Astrocyte (in vitro differentiated cells and primary cell): ENCODE data around the gene ARRDC1.
"Not testable (repeated sequence)": the region's sequence is repeated elsewhere in the genome, so short reads cannot be mapped to it uniquely, and the experiment has no call there.

Experiments
- CTCF ChIP-seq: IDR thresholded peaks from 2 replicates; pipeline ENCODE4 v1.5.1; 2011; ENCODE audit warnings: low read depth, mild to moderate bottlenecking, inconsistent platforms, low read length, moderate library complexity; ENCODE audit not compliant: insufficient read depth
- EZH2 ChIP-seq: IDR thresholded peaks from 2 replicates; pipeline ENCODE4 v1.6.1; 2012; ENCODE audit warnings: mild to moderate bottlenecking, low read length, inconsistent platforms; ENCODE audit not compliant: insufficient read depth

DNA sequence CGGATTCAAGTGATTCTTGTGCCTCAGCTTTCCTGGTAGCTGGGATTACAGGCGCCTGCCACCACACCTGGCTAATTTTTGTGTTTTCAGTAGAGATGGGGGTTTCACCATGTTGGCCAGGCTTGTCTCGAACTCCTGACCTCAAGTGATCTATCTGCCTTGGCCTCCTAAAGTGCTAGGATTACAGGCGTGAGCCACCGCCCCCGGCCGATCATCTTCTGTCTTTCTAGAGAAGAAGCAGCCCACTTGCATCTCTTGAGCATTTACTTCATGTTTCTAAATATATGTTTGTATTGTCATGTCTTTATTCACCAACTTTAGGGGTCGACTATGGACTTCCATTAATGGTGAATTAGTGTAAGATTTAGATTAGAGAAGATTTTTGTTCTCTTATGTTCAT lies 16.7 kb downstream of the ARRDC1 start:
- TF ChIP-seq CTCF, EZH2: not testable (repeated sequence)
